Stimulated activated memory B cell treated with anti-CD40 and anti-IgM and Interleukin-4, amounts not matched to agents 10 μg/mL and 1 μg/mL and 100 μg/mL, for 72 hours (primary cell): ENCODE results near the gene UEVLD.

Experiments
- ATAC-seq: fragments of 150-1000 bp; cut with Tn5 transposase; 2 replicates; pipeline ENCODE4 v1.10.0; 2021
- H3K27ac Mint-ChIP-seq: one replicate; pipeline ENCODE4 v1.8.0; 2022; ENCODE audit warnings: mild to moderate bottlenecking, mixed read lengths
- H3K27me3 Mint-ChIP-seq: one replicate; pipeline ENCODE4 v1.8.0; 2022; ENCODE audit warnings: mixed read lengths
- H3K36me3 Mint-ChIP-seq: one replicate; pipeline ENCODE4 v1.8.0; 2022; ENCODE audit warnings: mixed read lengths
- H3K4me1 Mint-ChIP-seq: one replicate; pipeline ENCODE4 v1.8.0; 2022; ENCODE audit warnings: mixed read lengths
- H3K4me3 Mint-ChIP-seq: one replicate; pipeline ENCODE4 v1.8.0; 2022; ENCODE audit warnings: mild to moderate bottlenecking, moderate library complexity, mixed read lengths
- H3K9me3 Mint-ChIP-seq: one replicate; pipeline ENCODE4 v1.8.0; 2022; ENCODE audit warnings: mixed read lengths

UEVLD gene

GRCh38 chr11:18495271-18495670 lies 93.3 kb downstream of the UEVLD start:
- no peak overlapping the region for H3K4me3 Mint-ChIP-seq
- peaks cover 64% of the 10 kb centered on the region for H3K36me3 Mint-ChIP-seq
- H3K27me3 Mint-ChIP-seq, result no peaks in the 10 kb centered on the region
- ATAC-seq, result no peak
- no peak overlapping the region for H3K27ac Mint-ChIP-seq
- peaks cover 22% of the 10 kb centered on the region for H3K4me1 Mint-ChIP-seq
- no peaks in the 10 kb centered on the region for H3K9me3 Mint-ChIP-seq

GRCh38 chr11:18493310-18493709 lies 95.2 kb downstream of the UEVLD start:
- no peak for ATAC-seq
- no peak overlapping the region for H3K27ac Mint-ChIP-seq
- H3K4me1 Mint-ChIP-seq, result peaks cover 25% of the 10 kb centered on the region
- H3K9me3 Mint-ChIP-seq, result no peaks in the 10 kb centered on the region
- no peak overlapping the region for H3K4me3 Mint-ChIP-seq
- peaks cover 64% of the 10 kb centered on the region for H3K36me3 Mint-ChIP-seq
- H3K27me3 Mint-ChIP-seq, result no peaks in the 10 kb centered on the region

GRCh38 chr11:18492888-18493287 lies 95.6 kb downstream of the UEVLD start:
- ATAC-seq, result no peak
- H3K36me3 Mint-ChIP-seq, result peaks cover 64% of the 10 kb centered on the region
- no peaks in the 10 kb centered on the region for H3K9me3 Mint-ChIP-seq
- no peaks in the 10 kb centered on the region for H3K27me3 Mint-ChIP-seq
- H3K4me3 Mint-ChIP-seq, result no peak overlapping the region
- H3K27ac Mint-ChIP-seq, result no peak overlapping the region
- peaks cover 25% of the 10 kb centered on the region for H3K4me1 Mint-ChIP-seq

DNA sequence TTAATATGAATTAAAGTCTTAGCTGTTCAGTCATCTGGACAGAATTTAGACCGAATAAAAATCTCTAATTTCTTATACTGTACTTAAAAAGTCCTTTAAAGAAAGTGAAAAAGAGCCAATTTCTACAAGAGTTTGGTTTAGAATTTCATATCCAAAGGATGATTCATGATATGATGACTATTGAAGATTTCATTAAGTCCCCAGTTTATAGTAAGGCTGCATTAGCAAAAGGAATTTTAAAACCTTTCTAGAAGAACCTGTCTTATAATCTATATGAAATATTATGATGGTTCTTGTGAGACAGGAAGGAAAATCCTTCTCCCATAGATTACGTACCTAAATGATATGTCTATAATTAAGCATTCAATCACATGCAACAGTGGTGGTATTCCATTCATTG lies 96.6 kb downstream of the UEVLD start:
- peaks cover 25% of the 10 kb centered on the region for H3K4me1 Mint-ChIP-seq
- no peak overlapping the region for H3K27ac Mint-ChIP-seq
- no peak overlapping the region for H3K4me3 Mint-ChIP-seq

GRCh38 chr11:18490736-18491485 lies 97.6 kb downstream of the UEVLD start:
- ATAC-seq, result no peak
- H3K4me1 Mint-ChIP-seq, result peaks cover 31% of the 10 kb centered on the region
- peaks cover 60% of the 10 kb centered on the region for H3K36me3 Mint-ChIP-seq
- H3K9me3 Mint-ChIP-seq, result no peaks in the 10 kb centered on the region
- H3K27ac Mint-ChIP-seq, result no peak overlapping the region
- no peaks in the 10 kb centered on the region for H3K27me3 Mint-ChIP-seq
- H3K4me3 Mint-ChIP-seq, result no peak overlapping the region

More for the DNA sequence above, 96.6 kb downstream of the UEVLD start:
- no peak for ATAC-seq
- no peaks in the 10 kb centered on the region for H3K27me3 Mint-ChIP-seq
- no peaks in the 10 kb centered on the region for H3K9me3 Mint-ChIP-seq
- H3K36me3 Mint-ChIP-seq, result peaks cover 63% of the 10 kb centered on the region

GRCh38 chr11:18490319-18490718 lies 98.2 kb downstream of the UEVLD start:
- Mint-ChIP-seq H3K27me3 (no peaks in the 10 kb centered on the region), H3K27ac (no peak overlapping the region), H3K36me3 (peaks cover 58% of the 10 kb centered on the region), H3K9me3 (no peaks in the 10 kb centered on the region), H3K4me3 (no peak overlapping the region), H3K4me1 (peaks cover 30% of the 10 kb centered on the region)
- ATAC-seq, result no peak

DNA sequence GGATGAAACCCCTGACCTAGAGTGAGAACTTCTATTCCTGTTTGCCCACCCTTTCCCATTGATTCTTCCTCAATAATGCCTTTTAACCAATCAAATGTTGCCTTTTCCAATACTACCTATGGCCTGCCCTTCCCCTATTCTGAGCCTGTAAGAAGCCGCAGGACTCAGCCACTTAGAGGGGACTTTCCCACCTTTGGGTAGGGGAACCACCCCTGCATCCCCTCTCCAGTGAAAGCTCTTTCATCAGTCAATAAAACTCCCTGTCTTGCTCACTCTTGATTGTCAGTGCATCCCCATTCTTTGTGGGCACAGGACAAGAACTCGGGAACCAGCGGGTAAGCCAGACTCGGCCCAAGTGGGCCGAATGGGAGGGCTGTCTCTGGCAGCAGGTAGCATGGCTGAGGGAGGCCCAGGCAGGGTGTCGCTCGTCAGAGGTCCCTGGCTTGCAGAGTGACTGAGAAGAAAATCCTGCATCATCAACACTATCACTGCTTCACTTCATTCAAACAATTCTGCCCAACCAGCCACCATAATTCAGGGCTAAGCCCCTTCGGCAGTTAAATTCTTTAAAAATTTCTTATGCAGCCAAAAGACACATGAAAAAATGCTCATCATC lies 102.5 kb downstream of the UEVLD start:
- no peak overlapping the region for H3K4me3 Mint-ChIP-seq
- H3K4me1 Mint-ChIP-seq, result peaks cover 20% of the 10 kb centered on the region
- no peaks in the 10 kb centered on the region for H3K9me3 Mint-ChIP-seq
- no peaks in the 10 kb centered on the region for H3K27me3 Mint-ChIP-seq
- peak; percentile 67 for ATAC-seq
- peaks cover 76% of the 10 kb centered on the region for H3K36me3 Mint-ChIP-seq
- H3K27ac Mint-ChIP-seq, result peak overlapping the region; percentile 51
